ENCODE data around the gene ANXA2R. TPM values are rescaled to one million over a fixed set of nuclear protein-coding genes. Genes with fewer than 3 reads are reported as not detected.

ANXA2R gene
- total and polyA plus RNA-seq, 9 of the 15 experiments (the other 6 are each of a cell fraction or from before 2014, with no cell fraction given): 2.1 to 4.8 (median 3.4) TPM

GRCh38 chr5:43038496-43038989, 1.6 kb downstream of the ANXA2R start (continued):
- TF ChIP-seq YY1 (IDR thresholded peaks at IDR 0.05; ENCODE audit: borderline replicate concordance in 1 of 3, control insufficient read depth in 1 of 3, extremely low read depth in 1 of 3, insufficient read depth in 3 of 3, insufficient read length in 1 of 3, insufficient replicate concordance in 2 of 3, low read depth in 1 of 3, low read length in 2 of 3) (peak in 1 of 3 experiments; percentile 17), ZNF830 (CRISPR knock-in tag; IDR thresholded peaks at IDR 0.05) (no peak), ETS1 (conservative IDR thresholded peaks at IDR 0.05; ENCODE audit: control insufficient read depth, low read depth, low read length) (no peak), ARID1B (IDR thresholded peaks at IDR 0.05) (no peak), NKRF (IDR thresholded peaks at IDR 0.05; ENCODE audit: borderline replicate concordance) (no peak), TFAP4 (CRISPR knock-in tag; IDR thresholded peaks at IDR 0.05; ENCODE audit: borderline replicate concordance) (peak; percentile 49; the same call in 1 of the 2 replicates), ZSCAN29 (IDR thresholded peaks at IDR 0.05) (no peak), PRDM10 (IDR thresholded peaks at IDR 0.05; ENCODE audit: partially characterized antibody) (no peak)

All from K562 (cell line).